Trophoblast cell (in vitro differentiated cells and primary cell): ENCODE measurements around the gene IGF2BP3.
A peak's percentile ranks its signal among the peaks of the same experiment; 100 is the strongest.

Experiments
- DNase-seq, 2 donors: peaks; one replicate each; pipeline ENCODE4 v3.0.0-alpha.2; 2016
- H2AFZ ChIP-seq: 2 replicates; pipeline ENCODE4 v1.6.1; 2013; ENCODE audit warnings: low read length, moderate library complexity, mild to moderate bottlenecking; ENCODE audit not compliant: insufficient read depth, poor library complexity
- H2AK5ac ChIP-seq: 2 replicates; pipeline ENCODE4 v1.6.1; 2013; ENCODE audit warnings: mild to moderate bottlenecking, low read length
- H2BK120ac ChIP-seq: 2 replicates; pipeline ENCODE4 v1.6.1; 2013; ENCODE audit warnings: low read length, mild to moderate bottlenecking, moderate library complexity; ENCODE audit not compliant: insufficient read depth, poor library complexity
- H2BK12ac ChIP-seq: 2 replicates; pipeline ENCODE4 v1.6.1; 2013; ENCODE audit warnings: mild to moderate bottlenecking, low read length, moderate library complexity
- H2BK5ac ChIP-seq: 2 replicates; pipeline ENCODE4 v1.6.1; 2013; ENCODE audit warnings: low read length, low read depth, moderate library complexity, mild to moderate bottlenecking; ENCODE audit not compliant: poor library complexity
- H3K14ac ChIP-seq: 2 replicates; pipeline ENCODE4 v1.6.1; 2013; ENCODE audit warnings: mild to moderate bottlenecking, low read length
- H3K18ac ChIP-seq: 2 replicates; pipeline ENCODE4 v1.6.1; 2013; ENCODE audit warnings: mild to moderate bottlenecking, low read length
- H3K23ac ChIP-seq: 2 replicates; pipeline ENCODE4 v1.6.1; 2013; ENCODE audit warnings: low read length
- H3K27ac ChIP-seq: 2 replicates; pipeline ENCODE4 v1.5.1; 2013; ENCODE audit warnings: low read depth, mild to moderate bottlenecking, inconsistent platforms, low read length, moderate library complexity
- H3K27me3 ChIP-seq: 2 replicates; pipeline ENCODE4 v1.6.1; 2013; ENCODE audit warnings: inconsistent platforms, mild to moderate bottlenecking, low read length, moderate library complexity; ENCODE audit not compliant: insufficient read depth
- H3K36me3 ChIP-seq, 2 experiments: 1 replicate in 1 of 2; 2 replicates in 1 of 2; pipeline ENCODE4 v1.6.1; 2013; ENCODE audit warnings: low read length in 2 of 2, mild to moderate bottlenecking in 2 of 2, moderate library complexity in 1 of 2; ENCODE audit not compliant: insufficient read depth in 2 of 2, control insufficient read depth in 1 of 2
- H3K4ac ChIP-seq: 2 replicates; pipeline ENCODE4 v1.6.1; 2013; ENCODE audit warnings: low read depth, mild to moderate bottlenecking, low read length, moderate library complexity
- H3K4me1 ChIP-seq, 2 experiments: 1 replicate in 1 of 2; 2 replicates in 1 of 2; pipeline ENCODE4 v1.6.1; 2013; ENCODE audit warnings: low read length in 2 of 2, mild to moderate bottlenecking in 2 of 2, moderate library complexity in 1 of 2; ENCODE audit not compliant: insufficient read depth in 2 of 2, control insufficient read depth in 1 of 2
- H3K4me2 ChIP-seq: 2 replicates; pipeline ENCODE4 v1.6.1; 2013; ENCODE audit warnings: inconsistent platforms, mild to moderate bottlenecking, low read length, moderate library complexity
- H3K4me3 ChIP-seq: 2 replicates; pipeline ENCODE4 v1.5.1; 2013; ENCODE audit warnings: mild to moderate bottlenecking, low read depth, low read length, inconsistent platforms
- H3K79me1 ChIP-seq: one replicate; pipeline ENCODE4 v1.6.1; 2013; ENCODE audit warnings: low read length
- H3K79me2 ChIP-seq: 2 replicates; pipeline ENCODE4 v1.6.1; 2013; ENCODE audit warnings: low read length, mild to moderate bottlenecking; ENCODE audit not compliant: control insufficient read depth, insufficient read depth, poor library complexity
- H3K9ac ChIP-seq: 2 replicates; pipeline ENCODE4 v1.6.1; 2013; ENCODE audit warnings: mild to moderate bottlenecking, low read length
- H3K9me3 ChIP-seq: 2 replicates; pipeline ENCODE4 v1.6.1; 2013; ENCODE audit warnings: low read depth, mild to moderate bottlenecking, control low read depth, inconsistent platforms, low read length; ENCODE audit not compliant: insufficient read depth
- H4K12ac ChIP-seq: 2 replicates; pipeline ENCODE4 v1.6.1; 2013; ENCODE audit warnings: low read depth, mild to moderate bottlenecking, low read length, moderate library complexity
- H4K8ac ChIP-seq: 2 replicates; pipeline ENCODE4 v1.6.1; 2013; ENCODE audit warnings: low read depth, mild to moderate bottlenecking, low read length, moderate library complexity
- H4K91ac ChIP-seq: one replicate; pipeline ENCODE4 v1.6.1; 2013; ENCODE audit warnings: low read depth, mild to moderate bottlenecking, low read length, moderate library complexity
- whole genome bisulfite sequencing: extraction: QIAGEN DNeasy Blood & Tissue Kit; methylation state at CpG from one replicate; pipeline ENCODE4 v1.1.7; 2013; ENCODE audit warnings: missing lambda C conversion rate; ENCODE audit not compliant: insufficient read length, insufficient coverage; ENCODE audit errors: extremely low coverage; 5-methylcytosine and 5-hydroxymethylcytosine counted together

Gene IGF2BP3

DNA sequence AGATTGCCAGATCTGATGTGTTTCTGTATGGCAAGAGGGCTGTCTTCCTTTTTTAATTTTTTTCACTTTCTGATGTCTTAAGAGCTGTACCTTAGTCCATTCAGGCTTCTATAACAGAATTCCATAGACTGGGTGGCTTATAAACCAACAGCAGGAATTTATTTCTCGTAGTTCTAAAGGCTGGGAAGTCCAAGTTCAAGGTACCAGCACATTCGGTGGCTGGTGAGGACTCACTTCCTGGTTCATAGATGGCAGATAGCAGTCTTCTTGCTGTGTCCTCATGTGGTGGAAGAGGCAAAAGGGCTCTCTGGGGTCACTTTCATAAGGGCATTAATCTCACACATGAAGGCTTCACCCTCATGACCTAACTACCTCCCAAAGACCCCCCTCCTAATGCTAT is 202.9 kb downstream of the IGF2BP3 start:
- peaks cover 4% of the 10 kb centered on the region for H3K9me3 ChIP-seq
- no peak overlapping the region for H2BK120ac ChIP-seq
- H2AFZ ChIP-seq = no peak overlapping the region
- no peak overlapping the region for H3K4ac ChIP-seq
- no peaks in the 10 kb centered on the region for H3K36me3 ChIP-seq
- H2BK5ac ChIP-seq = no peak overlapping the region
- no peak overlapping the region for H3K14ac ChIP-seq
- no peak overlapping the region for H3K27ac ChIP-seq
- H3K27me3 ChIP-seq = no peaks in the 10 kb centered on the region
- H4K12ac ChIP-seq = no peak overlapping the region
- H3K9ac ChIP-seq = no peak overlapping the region
- no peak overlapping the region for H4K8ac ChIP-seq
- H2AK5ac ChIP-seq = no peak overlapping the region
- H3K4me2 ChIP-seq = no peak overlapping the region
- H3K23ac ChIP-seq = no peak overlapping the region
- no peak overlapping the region for H3K4me3 ChIP-seq
- no peaks in the 10 kb centered on the region for H3K4me1 ChIP-seq
- no CpG with 5 or more reads among the region's 2 CpGs for WGBS
- no peaks in the 10 kb centered on the region for H3K79me1 ChIP-seq
- no peak for DNase-seq
- no peaks in the 10 kb centered on the region for H3K79me2 ChIP-seq
- no peak overlapping the region for H2BK12ac ChIP-seq
- H3K18ac ChIP-seq = no peak overlapping the region
- H4K91ac ChIP-seq = no peak overlapping the region

DNA sequence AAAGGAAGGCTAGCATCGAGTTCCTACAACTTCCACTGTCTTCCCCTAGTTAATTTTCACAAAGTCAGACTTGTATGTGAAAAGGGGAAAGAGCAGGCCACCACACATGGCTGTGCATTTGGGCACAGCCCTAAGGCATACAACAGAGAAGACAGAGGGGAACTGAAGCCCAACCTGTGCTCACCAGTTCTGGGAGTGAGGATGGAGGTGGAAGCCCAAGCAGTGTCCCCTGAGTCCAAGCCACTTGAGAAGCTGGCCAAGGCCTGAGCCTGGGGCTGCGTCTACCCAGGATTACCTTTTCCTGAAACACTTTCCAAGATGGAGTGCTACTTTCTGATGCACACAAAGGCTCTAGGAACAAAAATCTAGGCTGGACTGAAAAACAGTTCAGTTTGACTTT is 203.4 kb downstream of the IGF2BP3 start:
- Histone ChIP-seq H3K79me1 (no peaks in the 10 kb centered on the region), H3K9ac (no peak overlapping the region), H2BK12ac (no peak overlapping the region), H2AK5ac (no peak overlapping the region), H2BK5ac (no peak overlapping the region), H3K27me3 (no peaks in the 10 kb centered on the region), H4K91ac (no peak overlapping the region), H3K18ac (no peak overlapping the region), H3K4me2 (no peak overlapping the region), H2BK120ac (no peak overlapping the region), H2AFZ (no peak overlapping the region), H3K9me3 (peaks cover 4% of the 10 kb centered on the region), H3K4me1 (no peaks in the 10 kb centered on the region), H3K4ac (no peak overlapping the region), H3K27ac (no peak overlapping the region), H3K14ac (no peak overlapping the region), H3K23ac (no peak overlapping the region), H4K8ac (no peak overlapping the region), H3K4me3 (no peak overlapping the region), H3K79me2 (no peaks in the 10 kb centered on the region), H4K12ac (no peak overlapping the region), H3K36me3 (no peaks in the 10 kb centered on the region)
- no CpG with 5 or more reads among the region's 2 CpGs for WGBS
- DNase-seq = no peak

DNA sequence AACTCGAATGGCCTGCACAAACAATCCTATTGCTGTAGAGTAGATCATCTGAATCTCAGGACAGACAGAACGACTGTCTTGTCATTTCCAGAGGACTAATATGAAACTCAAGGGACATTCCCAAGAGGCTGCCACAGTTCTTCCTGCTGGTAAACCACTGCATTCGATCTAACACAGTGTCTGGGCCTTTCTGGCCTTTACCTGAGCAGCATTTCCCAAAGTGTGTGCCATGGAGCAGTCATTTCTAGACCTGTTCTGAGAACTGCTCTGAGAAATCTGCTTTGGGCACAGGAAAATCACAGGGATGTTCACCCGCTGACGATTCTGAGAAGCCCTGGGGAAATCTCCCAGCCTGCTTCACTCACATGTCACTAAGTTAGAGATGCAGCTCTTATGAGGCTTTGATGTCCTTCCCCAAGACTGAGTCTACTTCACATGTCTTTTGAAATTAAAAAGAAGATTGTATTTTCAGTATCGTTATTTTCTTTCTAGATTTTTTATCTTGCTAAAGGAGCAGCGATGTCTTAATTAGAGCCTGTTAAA is 205.3 kb downstream of the IGF2BP3 start:
- no peak overlapping the region for H3K4me3 ChIP-seq
- H3K9me3 ChIP-seq = peaks cover 4% of the 10 kb centered on the region
- H3K27ac ChIP-seq = no peak overlapping the region
- no peaks in the 10 kb centered on the region for H3K27me3 ChIP-seq
- no peak overlapping the region for H2BK5ac ChIP-seq
- no peak overlapping the region for H3K23ac ChIP-seq
- no peak overlapping the region for H4K91ac ChIP-seq
- DNase-seq = no peak
- H3K9ac ChIP-seq = no peak overlapping the region
- H2BK120ac ChIP-seq = no peak overlapping the region
- H2AFZ ChIP-seq = no peak overlapping the region
- no CpG with 5 or more reads among the region's 7 CpGs for WGBS
- H3K79me2 ChIP-seq = no peaks in the 10 kb centered on the region
- H3K4me2 ChIP-seq = no peak overlapping the region
- H4K12ac ChIP-seq = no peak overlapping the region
- H3K79me1 ChIP-seq = no peaks in the 10 kb centered on the region
- no peak overlapping the region for H2BK12ac ChIP-seq
- no peak overlapping the region for H3K18ac ChIP-seq
- no peaks in the 10 kb centered on the region for H3K4me1 ChIP-seq
- H3K36me3 ChIP-seq = no peaks in the 10 kb centered on the region
- H3K14ac ChIP-seq = no peak overlapping the region
- no peak overlapping the region for H3K4ac ChIP-seq
- no peak overlapping the region for H4K8ac ChIP-seq
- H2AK5ac ChIP-seq = no peak overlapping the region

DNA sequence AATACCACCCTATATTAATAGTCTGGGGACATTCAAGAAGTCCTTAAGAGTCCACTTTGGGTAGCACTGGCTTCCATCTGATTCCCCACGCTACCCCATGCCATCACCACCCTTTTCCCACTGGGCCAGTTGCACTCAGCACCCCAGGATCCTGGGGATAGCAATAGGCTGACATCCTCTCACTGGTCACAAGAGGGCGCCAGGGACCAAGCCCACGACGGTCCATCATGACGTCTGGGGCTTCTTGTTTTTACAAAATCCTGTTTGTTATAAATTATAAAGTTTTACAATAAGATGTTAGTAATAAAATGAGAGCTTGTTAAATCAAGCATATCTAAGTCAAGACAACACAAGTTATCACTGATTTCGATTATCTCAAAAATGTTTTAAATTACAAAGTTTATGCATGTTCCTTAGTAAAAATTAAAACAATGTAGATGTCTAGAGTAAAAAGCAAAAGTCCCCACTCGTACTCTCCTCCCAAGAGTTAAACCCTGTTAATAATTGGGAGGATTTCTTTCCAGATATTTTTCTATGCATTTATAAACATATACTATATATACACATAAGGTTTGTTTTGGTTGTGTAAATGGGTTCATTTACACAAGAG is 208.3 kb downstream of the IGF2BP3 start:
- no peak overlapping the region for H2BK120ac ChIP-seq
- peaks cover under 1% of the 10 kb centered on the region for H3K9me3 ChIP-seq
- no peak overlapping the region for H2AFZ ChIP-seq
- H3K4me3 ChIP-seq = no peak overlapping the region
- no peak overlapping the region for H4K8ac ChIP-seq
- no peak overlapping the region for H3K4ac ChIP-seq
- no peak overlapping the region for H3K27ac ChIP-seq
- no peak overlapping the region for H4K12ac ChIP-seq
- H3K79me1 ChIP-seq = no peaks in the 10 kb centered on the region
- no peak overlapping the region for H2AK5ac ChIP-seq
- no peak overlapping the region for H2BK5ac ChIP-seq
- H3K79me2 ChIP-seq = no peaks in the 10 kb centered on the region
- H3K9ac ChIP-seq = no peak overlapping the region
- no peak overlapping the region for H4K91ac ChIP-seq
- no peak overlapping the region for H2BK12ac ChIP-seq
- no peak overlapping the region for H3K4me2 ChIP-seq
- no peaks in the 10 kb centered on the region for H3K4me1 ChIP-seq
- peak in 1 of 2 donors; percentile 64 for DNase-seq
- H3K14ac ChIP-seq = no peak overlapping the region
- no peak overlapping the region for H3K18ac ChIP-seq
- H3K23ac ChIP-seq = no peak overlapping the region
- WGBS = no CpG with 5 or more reads among the region's 7 CpGs
- no peaks in the 10 kb centered on the region for H3K27me3 ChIP-seq
- H3K36me3 ChIP-seq = no peaks in the 10 kb centered on the region
